NCI-H345 treated with DMSO at 0.1 percent for 48 hours (cell line): Measurements from ENCODE around the gene GNMT.

Experiments used
- DNase-seq: peaks from one replicate; lab custom pipeline; 2025; ENCODE audit not compliant: unreplicated experiment; lab: John Stamatoyannopoulos, UW

GNMT gene

DNA sequence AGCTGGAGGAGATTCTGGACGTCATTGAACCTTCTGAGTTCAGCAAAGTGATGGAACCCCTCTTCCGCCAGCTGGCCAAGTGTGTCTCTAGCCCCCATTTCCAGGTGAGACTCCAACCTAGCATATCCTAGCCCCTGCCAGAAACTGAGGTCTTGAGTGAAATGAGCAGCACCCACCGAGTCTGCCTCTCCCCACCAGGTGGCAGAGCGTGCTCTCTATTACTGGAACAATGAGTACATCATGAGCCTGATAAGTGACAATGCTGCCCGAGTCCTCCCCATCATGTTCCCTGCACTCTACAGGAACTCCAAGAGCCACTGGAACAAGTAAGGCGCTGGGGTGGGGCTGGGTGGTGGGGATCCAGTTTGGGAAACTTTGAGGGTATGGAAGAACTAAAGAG is 48.6 kb downstream of the GNMT start:
- DNase-seq: no peak

DNA sequence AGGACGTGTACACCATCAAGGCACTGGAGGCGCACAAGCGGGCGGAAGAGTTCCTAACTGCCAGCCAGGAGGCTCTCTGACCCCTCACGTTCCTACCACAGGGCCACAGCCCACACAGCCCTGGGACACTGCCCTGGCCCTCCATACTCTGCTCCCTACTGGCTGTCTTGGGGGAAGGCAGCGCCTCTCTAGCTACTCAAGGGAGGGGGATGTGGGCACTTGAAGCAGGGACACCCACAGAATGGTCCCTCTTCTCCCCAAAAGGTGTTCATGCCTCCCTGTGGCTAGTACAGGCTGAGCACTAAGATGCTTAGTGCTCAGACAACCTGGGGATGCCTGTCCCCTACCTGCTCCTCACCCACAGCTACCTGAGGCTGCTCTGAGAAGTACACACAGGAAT is 50.7 kb downstream of the GNMT start:
- no peak for DNase-seq

DNA sequence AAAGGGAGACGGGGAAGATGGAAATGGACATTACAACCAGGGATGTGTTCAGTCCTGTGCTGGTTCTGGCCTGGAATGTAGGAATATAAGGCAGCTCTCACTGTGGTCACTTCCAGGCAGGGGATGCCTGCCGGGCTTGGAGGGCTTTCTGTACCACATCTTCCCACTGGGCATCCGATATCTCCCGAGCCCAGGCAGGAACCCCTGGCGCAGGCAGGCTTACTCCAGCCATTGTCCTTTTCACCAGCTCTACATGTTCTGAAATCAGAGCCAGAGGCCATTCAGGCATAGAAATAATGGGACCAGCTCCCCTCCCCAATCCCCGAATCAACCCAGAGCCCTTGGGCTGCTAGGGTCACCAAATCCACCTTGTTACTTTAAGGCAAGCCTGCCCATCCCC is 51.8 kb downstream of the GNMT start:
- DNase-seq: no peak

DNA sequence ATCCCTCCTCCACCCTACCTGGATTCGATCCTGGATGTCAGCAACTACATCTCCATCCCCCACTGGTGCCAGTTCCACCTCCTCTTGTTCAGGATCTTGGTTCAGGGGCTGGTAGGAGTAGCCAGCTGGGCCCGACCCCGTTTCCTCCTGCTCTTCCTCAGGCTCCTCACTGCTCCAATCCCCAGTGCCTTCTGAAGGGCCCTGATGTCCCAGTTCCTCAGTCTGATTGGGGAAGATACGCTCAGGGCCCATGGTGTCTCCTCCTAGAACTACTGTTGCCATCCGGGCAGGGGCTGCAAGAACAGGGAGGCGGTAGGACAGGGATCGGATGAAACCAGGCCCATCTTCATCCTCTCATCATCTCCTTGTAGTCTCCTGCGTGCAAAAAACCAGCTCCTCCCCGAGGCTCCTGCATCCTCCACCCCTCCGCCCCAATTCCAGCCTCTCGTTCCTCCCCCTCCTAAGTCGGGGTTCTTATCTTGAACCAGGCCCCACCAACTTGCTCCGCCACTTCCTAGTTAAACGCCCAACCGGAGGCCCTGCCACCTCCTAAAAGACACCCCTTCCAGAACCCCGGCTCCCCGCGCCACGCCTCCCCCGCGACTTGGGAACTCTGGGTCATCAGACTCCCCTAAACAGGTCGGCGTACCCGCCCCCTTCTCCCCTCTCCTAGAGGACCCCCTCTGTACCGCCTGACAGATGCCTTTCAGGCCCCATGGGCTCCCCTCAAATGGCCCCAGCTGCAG is 52.7 kb downstream of the GNMT start:
- DNase-seq: no peak
